Calu3 (cell line): ENCODE data around the gene SLC9A3. TPM values are rescaled to one million over a fixed set of nuclear protein-coding genes. Genes with fewer than 3 reads are reported as not detected.

Experiments
- BruUV-seq: library from RNA; stranded (reverse); fragments of 400-500 nt; replicated peaks from 2 replicates; lab custom pipeline; 2021; lab: Mats Ljungman, UMichigan
- CTCF ChIA-PET: fragments of 300-600 bp; sonication (Branson Sonifier 250); formaldehyde crosslinking; loops from one replicate; lab custom pipeline; 2022; ENCODE audit warnings: antibody characterized with exemption; lab: Charles Lee
- DNase-seq: peaks from one replicate; pipeline ENCODE4 v3.0.0; 2022
- H3K27ac Mint-ChIP-seq: one replicate; pipeline ENCODE4 v1.8.0; 2022; ENCODE audit warnings: mixed read lengths; ENCODE audit not compliant: unreplicated experiment
- H3K27me3 Mint-ChIP-seq: one replicate; pipeline ENCODE4 v1.8.0; 2022; ENCODE audit warnings: mixed read lengths; ENCODE audit not compliant: unreplicated experiment
- H3K36me3 Mint-ChIP-seq: one replicate; pipeline ENCODE4 v1.8.0; 2022; ENCODE audit warnings: mild to moderate bottlenecking, moderate library complexity, mixed read lengths; ENCODE audit not compliant: insufficient read depth, unreplicated experiment
- H3K4me1 Mint-ChIP-seq: one replicate; pipeline ENCODE4 v1.8.0; 2022; ENCODE audit warnings: mild to moderate bottlenecking, low read depth, mixed read lengths; ENCODE audit not compliant: unreplicated experiment
- H3K4me3 Mint-ChIP-seq: one replicate; pipeline ENCODE4 v1.8.0; 2022; ENCODE audit warnings: mild to moderate bottlenecking, low read depth, moderate library complexity, mixed read lengths; ENCODE audit not compliant: unreplicated experiment
- H3K9me3 Mint-ChIP-seq: one replicate; pipeline ENCODE4 v1.8.0; 2022; ENCODE audit warnings: low read depth, mixed read lengths; ENCODE audit not compliant: unreplicated experiment
- intact Hi-C: fragments of 100-400 bp; cut with micrococcal nuclease; formaldehyde crosslinking; loops from one replicate; pipeline ENCODE4 v1.10.0; 2022; ENCODE audit not compliant: unreplicated experiment
- total RNA-seq: library from RNA; stranded (reverse); gene quantifications from 2 replicates; pipeline ENCODE4 v1.2.3, GENCODE V29; 2022
- TF ChIP-seq, protein P1 (sequence below): fragments of 200-600 bp; IDR thresholded peaks from one replicate; pipeline ENCODE4 v1.8.0; 2022; ENCODE audit warnings: antibody characterized with exemption; ENCODE audit not compliant: unreplicated experiment

Gene SLC9A3
- total RNA-seq, 1 experiment from 2014 or later, result 1.1 TPM

GRCh38 chr5:502325-503079, 21.7 kb downstream of the SLC9A3 start:
- H3K36me3 Mint-ChIP-seq, result no peaks in the 10 kb centered on the region
- H3K27ac Mint-ChIP-seq, result no peak overlapping the region
- no peak for DNase-seq
- TF ChIP-seq, protein P1, sequence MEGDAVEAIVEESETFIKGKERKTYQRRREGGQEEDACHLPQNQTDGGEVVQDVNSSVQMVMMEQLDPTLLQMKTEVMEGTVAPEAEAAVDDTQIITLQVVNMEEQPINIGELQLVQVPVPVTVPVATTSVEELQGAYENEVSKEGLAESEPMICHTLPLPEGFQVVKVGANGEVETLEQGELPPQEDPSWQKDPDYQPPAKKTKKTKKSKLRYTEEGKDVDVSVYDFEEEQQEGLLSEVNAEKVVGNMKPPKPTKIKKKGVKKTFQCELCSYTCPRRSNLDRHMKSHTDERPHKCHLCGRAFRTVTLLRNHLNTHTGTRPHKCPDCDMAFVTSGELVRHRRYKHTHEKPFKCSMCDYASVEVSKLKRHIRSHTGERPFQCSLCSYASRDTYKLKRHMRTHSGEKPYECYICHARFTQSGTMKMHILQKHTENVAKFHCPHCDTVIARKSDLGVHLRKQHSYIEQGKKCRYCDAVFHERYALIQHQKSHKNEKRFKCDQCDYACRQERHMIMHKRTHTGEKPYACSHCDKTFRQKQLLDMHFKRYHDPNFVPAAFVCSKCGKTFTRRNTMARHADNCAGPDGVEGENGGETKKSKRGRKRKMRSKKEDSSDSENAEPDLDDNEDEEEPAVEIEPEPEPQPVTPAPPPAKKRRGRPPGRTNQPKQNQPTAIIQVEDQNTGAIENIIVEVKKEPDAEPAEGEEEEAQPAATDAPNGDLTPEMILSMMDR, result no peak
- H3K27me3 Mint-ChIP-seq, result peaks cover 34% of the 10 kb centered on the region
- BruUV-seq, result no TSS peak
- no peaks in the 10 kb centered on the region for H3K4me1 Mint-ChIP-seq
- intact Hi-C loops, result no loop called here
- H3K9me3 Mint-ChIP-seq, result no peaks in the 10 kb centered on the region
- H3K4me3 Mint-ChIP-seq, result no peak overlapping the region
- CTCF ChIA-PET, result no interaction called here

GRCh38 chr5:501831-502184, 22.4 kb downstream of the SLC9A3 start:
- TF ChIP-seq, protein P1, result no peak
- no peak overlapping the region for H3K4me3 Mint-ChIP-seq

GRCh38 chr5:501105-501830, 23.0 kb downstream of the SLC9A3 start:
- Mint-ChIP-seq H3K4me1 (no peaks in the 10 kb centered on the region), H3K4me3 (no peak overlapping the region), H3K9me3 (no peaks in the 10 kb centered on the region), H3K27me3 (peaks cover 42% of the 10 kb centered on the region), H3K27ac (no peak overlapping the region), H3K36me3 (no peaks in the 10 kb centered on the region)
- intact Hi-C loops, result no loop called here
- DNase-seq, result no peak
- CTCF ChIA-PET, result no interaction called here
- TF ChIP-seq, protein P1, result no peak
- no TSS peak for BruUV-seq

More at GRCh38 chr5:501831-502184, 22.4 kb downstream of the SLC9A3 start:
- peaks cover 41% of the 10 kb centered on the region for H3K27me3 Mint-ChIP-seq
- CTCF ChIA-PET, result no interaction called here
- H3K27ac Mint-ChIP-seq, result no peak overlapping the region
- no peaks in the 10 kb centered on the region for H3K9me3 Mint-ChIP-seq
- no peaks in the 10 kb centered on the region for H3K36me3 Mint-ChIP-seq
- BruUV-seq, result no TSS peak
- no peak for DNase-seq
- H3K4me1 Mint-ChIP-seq, result no peaks in the 10 kb centered on the region
- intact Hi-C loops, result no loop called here

DNA sequence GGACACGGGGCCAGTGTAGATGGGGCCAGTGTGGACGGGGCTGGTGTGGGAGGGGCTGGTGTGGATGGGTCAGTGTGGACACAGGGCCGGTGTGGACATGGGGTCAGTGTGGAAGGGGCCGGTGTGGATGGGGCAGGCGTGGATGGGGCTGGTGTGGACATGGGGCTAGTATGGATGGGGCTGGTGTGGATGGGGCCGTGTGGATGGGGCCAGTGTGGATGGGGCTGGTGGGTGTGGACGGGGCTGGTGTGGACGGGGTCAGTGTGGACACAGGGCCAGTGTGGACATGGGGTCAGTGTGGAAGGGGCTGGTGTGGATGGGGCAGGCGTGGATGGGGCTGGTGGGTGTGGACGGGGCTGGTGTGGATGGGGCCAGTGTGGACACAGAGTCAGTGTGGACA, 23.8 kb downstream of the SLC9A3 start:
- Mint-ChIP-seq H3K27me3 (peaks cover 42% of the 10 kb centered on the region), H3K4me3 (no peak overlapping the region)

More for the DNA sequence above, 23.8 kb downstream of the SLC9A3 start:
- CTCF ChIA-PET, result no interaction called here
- no peak overlapping the region for H3K27ac Mint-ChIP-seq
- no peaks in the 10 kb centered on the region for H3K36me3 Mint-ChIP-seq
- no peak for DNase-seq
- TF ChIP-seq, protein P1, result no peak
- intact Hi-C loops, result no loop called here
- H3K9me3 Mint-ChIP-seq, result no peaks in the 10 kb centered on the region
- H3K4me1 Mint-ChIP-seq, result no peaks in the 10 kb centered on the region
- BruUV-seq, result no TSS peak
